Epithelial cell of proximal tubule (primary cell): Measurements from ENCODE around the gene THRB. TPM values are rescaled to one million over a fixed set of nuclear protein-coding genes. Genes with fewer than 3 reads are reported as not detected.

Source experiments
- DNase-seq: peaks from one replicate; pipeline ENCODE4 v3.0.0-alpha.2; 2011; ENCODE audit warnings: low read depth
- H3K4me3 ChIP-seq: 2 replicates; pipeline ENCODE4 v1.5.1; 2011; ENCODE audit warnings: low read depth, mild to moderate bottlenecking, low read length
- CTCF ChIP-seq: conservative IDR thresholded peaks from 2 replicates; pipeline ENCODE4 v1.5.1; 2012; ENCODE audit warnings: low read depth, mild to moderate bottlenecking, low read length
- total RNA-seq: library from RNA; depleted of rRNA; stranded (reverse); fragments of >200 nt; gene quantifications from 2 replicates; pipeline ENCODE4 v1.2.3, GENCODE V29; 2015

THRB gene
- total RNA-seq, 1 donor from 2014 or later = 2.1 TPM

- TF ChIP-seq CTCF = peak; percentile 45
- no peak for DNase-seq
- H3K4me3 ChIP-seq = no peak overlapping the region
Observed at GRCh38 chr3:24149032-24149431, 345.6 kb downstream of the THRB start.

- TF ChIP-seq CTCF = no peak
- no peak overlapping the region for H3K4me3 ChIP-seq
- DNase-seq = no peak
Observed at GRCh38 chr3:24145981-24146822, 348.4 kb downstream of the THRB start.

DNA sequence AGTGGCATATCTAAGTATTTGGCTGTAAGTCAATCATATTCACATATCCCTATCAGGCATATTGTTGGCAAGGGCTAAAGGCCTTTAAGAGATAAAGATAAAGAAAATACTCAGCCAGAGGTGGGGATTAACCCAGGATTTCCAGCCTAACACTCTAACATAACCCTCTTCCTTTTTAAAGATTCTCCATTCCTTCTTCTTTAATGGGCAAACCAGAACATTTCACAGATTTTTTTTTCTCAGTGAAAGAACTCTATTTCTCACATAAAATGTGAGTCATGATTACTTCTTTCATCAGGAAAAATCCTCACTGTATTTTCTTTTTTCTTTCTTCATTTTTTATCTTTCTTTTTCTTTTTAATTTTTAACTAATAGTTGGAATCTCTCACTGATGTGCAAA lies 349.2 kb downstream of the THRB start:
- no peak for DNase-seq
- H3K4me3 ChIP-seq = no peak overlapping the region
- TF ChIP-seq CTCF = no peak

DNA sequence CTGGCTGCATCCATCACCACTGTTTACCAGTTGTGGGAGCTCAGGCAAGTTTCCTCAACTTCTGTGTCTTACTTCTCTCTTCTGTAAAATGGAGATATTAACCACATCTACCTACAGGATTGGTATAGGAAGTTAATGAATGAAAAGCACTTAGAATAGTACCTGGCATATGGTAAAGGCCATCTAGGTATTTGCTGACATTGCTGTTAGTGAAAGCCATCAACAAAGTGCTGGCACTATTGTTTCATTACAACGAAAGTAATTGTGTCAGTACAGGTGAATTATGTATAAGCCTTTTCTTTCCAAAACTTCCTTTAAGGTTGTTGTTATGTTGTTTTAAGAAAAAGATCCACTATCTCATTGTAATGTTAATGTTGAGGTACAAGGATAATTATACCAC lies 352.5 kb downstream of the THRB start:
- no peak overlapping the region for H3K4me3 ChIP-seq
- no peak for DNase-seq
- TF ChIP-seq CTCF = no peak

DNA sequence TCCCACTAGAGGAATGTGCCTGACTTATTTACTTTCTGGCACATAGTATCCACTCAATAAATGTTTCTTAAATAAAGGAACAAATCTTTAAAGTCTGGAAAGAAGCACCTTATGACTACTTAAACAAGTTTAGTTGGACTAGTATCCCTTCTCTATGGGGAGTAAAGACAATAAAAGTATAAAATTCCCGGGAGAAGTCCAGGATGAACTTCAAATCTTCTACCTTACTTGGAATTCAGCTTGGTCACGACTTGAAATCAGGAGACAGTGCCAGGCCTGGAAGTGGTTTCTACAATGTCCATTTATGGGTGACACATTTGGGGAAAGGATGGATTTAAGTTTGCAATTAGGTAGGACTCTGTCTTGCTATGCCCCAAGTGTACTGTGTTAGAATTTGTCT lies 353.1 kb downstream of the THRB start:
- no peak for TF ChIP-seq CTCF
- no peak overlapping the region for H3K4me3 ChIP-seq
- no peak for DNase-seq

GRCh38 chr3:24139463-24140412 lies 354.9 kb downstream of the THRB start:
- no peak overlapping the region for H3K4me3 ChIP-seq
- DNase-seq = no peak
- no peak for TF ChIP-seq CTCF
